Body of pancreas (tissue), 4 donors: Measurements from ENCODE around the gene SUPT3H.

Source experiments
- CTCF ChIP-seq, 7 experiments: fragments of 450-650 bp in 4 of 7; fragments of 200-600 bp in 3 of 7; sonication (generic) in 3 of 7; IDR thresholded peaks; one replicate each; pipeline ENCODE4 v1.5.1; 2016 to 2019; ENCODE audit warnings: antibody characterized with exemption in 7 of 7
- POLR2A ChIP-seq, 3 donors: fragments of 450-650 bp; IDR thresholded peaks; one replicate each; pipeline ENCODE4 v1.6.1; 2016; ENCODE audit warnings: antibody characterized with exemption in 3 of 3, mild to moderate bottlenecking in 2 of 3

- TF ChIP-seq POLR2A (IDR thresholded peaks at IDR 0.05) (no peak), CTCF (IDR thresholded peaks at IDR 0.05) (no peak)
These were observed 572.4 kb downstream of the SUPT3H start for GRCh38 chr6:44805238-44805846.
